ENCODE results near the gene FGFR4.

FGFR4 gene

GRCh38 chr5:177103523-177104253 lies 17.0 kb downstream of the FGFR4 start:
- DNase-seq (ENCODE audit: low read depth): no peak

DNA sequence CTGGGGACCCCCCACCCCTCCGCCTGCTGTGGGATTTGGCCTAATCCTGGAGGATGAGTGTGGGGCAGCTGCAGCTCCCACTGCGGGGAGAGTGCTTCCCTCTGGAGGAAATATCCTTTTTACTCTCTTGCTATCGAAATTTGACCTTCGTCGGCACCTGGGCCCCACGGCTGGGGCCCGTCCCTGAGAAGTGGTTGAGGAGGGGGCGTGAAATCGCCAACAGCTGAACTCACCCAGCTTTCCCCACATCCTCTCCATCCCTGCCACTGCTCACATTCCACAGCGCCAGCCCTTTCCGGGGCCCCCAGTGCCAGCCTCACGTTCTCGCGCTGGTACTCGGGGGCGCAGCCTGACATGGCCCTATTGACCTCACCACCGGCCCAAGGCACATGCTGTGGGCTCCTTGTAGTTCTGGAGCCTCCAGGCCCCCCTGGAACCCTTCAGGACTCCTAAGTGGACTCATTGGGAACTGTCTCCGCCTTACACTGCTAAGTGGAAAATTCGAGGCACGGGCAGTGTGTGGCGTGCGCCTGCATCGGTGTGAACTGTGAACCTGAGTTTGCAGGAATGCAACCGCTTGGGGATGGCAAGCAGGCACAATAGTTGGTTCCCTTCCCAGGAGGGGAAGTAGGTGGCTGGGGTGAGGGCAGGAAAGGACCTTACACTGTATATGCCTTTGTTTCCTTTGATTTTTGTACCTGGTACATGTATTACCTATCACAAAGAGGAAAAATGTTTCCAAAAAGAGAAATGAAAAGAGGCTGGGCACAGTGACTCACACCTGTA lies 19.2 kb downstream of the FGFR4 start:
- no peak for DNase-seq (ENCODE audit: low read depth)

DNA sequence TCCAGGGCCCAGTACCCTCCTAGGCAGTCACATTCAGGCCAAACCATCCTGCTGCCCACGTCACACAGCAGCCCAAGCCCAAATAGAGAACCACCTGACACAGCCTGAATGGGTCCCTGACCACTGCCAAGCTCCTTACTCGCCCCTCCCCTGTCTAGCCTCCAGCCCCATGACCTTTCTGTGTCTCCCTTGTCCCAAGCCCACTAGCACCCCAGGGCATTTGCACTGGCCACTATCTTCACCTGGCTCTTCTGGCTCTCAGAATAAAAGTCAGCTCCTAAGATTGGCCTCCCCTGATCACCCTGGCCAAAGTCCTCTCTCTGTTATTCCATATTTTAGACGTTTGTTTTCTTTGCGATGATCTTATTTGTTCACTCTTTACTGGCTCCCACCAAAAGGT lies 20.4 kb downstream of the FGFR4 start:
- DNase-seq (ENCODE audit: low read depth): no peak

DNA sequence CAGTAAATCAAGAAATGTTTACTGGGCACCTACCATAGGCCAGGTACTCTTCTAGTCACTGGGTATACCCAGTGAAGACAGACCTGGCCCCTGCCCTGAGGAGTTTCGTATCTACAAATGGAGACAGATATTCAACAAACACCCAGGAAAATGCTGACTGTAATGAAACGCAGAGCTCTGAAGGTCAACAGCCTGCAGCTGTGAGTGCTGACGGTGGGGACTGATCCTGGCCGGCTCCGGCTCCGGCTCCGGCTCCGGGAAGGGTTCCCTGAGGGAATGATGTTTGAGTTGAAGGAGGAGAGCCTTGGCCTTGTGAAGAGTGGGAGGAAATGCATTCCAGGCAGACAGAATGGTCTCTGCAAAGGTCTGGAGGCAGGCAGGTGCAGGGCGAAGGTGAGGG lies 23.1 kb downstream of the FGFR4 start:
- no peak for DNase-seq (ENCODE audit: low read depth)

GRCh38 chr5:177111720-177112394 lies 25.1 kb downstream of the FGFR4 start:
- DNase-seq (ENCODE audit: low read depth): peak; percentile 37

GRCh38 chr5:177112589-177113220 lies 26.0 kb downstream of the FGFR4 start:
- DNase-seq (ENCODE audit: low read depth): no peak

- DNase-seq (ENCODE audit: low read depth): peak; percentile 57
Observed at GRCh38 chr5:177113566-177114424, 27.1 kb downstream of the FGFR4 start.

DNA sequence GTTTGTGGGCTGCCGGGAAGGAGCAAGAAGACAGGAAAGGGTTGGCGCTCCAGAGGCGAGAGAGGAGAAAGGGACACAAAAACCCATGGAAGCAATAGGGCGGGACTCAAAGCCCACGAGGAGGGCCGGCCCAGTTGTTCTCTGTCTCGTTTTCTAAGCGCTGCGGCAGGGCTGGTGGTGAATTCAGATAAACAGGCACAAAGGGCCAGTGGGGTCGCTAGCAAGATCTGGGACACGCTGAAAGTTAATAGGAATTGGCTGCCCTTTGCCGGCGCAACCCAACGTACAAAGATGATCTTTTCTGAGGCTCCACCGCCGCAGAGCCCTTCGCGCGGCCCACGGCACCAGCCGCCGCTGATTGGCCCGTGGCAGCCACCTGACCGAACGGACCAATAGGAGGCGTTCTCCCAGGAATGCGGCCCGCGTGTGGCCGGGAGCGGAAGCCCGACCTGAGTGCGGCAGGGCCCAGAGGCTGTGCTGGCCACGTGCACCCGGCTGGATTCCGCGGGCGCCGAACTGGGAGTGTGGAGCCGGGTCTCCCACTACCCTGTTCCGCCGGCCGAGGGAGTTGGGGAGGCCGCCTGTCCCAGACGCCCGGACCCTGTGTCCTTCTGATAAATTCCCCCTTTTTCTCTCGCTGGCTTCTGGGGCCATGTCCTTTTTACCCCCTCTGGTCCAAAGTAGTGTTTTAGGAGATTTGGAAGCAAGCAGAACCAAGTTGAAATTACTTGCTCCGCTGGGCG lies 30.1 kb downstream of the FGFR4 start:
- DNase-seq (ENCODE audit: low read depth): peak; percentile 80

DNA sequence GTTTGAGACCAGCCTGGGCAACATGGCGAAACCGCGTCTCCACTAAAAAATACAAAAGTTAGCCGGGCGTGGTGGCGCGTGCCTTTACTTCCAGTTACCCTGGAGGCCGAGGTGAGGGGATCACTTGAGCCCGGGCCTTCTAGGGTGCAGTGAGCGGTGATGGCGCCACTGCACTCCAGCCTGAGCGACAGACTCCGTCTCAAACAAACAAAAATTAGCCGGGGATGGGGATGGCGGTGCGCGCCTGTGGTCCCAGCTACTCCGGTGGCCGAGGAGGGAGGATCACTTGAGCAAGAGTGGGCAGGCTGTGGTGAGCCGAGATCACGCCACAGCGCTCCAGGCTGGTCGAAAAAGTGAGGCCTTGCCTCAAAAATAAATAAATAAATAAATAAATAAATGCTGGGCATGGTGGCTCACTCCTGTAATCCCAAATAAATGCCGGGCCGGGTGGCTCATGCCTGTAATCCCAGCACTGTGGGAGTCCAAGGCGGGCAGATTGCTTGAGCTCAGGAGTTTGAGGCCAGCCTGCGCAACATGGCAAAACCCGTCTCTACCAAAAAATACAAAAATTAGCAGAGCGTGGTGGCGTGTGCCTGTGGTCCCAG lies 30.8 kb downstream of the FGFR4 start:
- no peak for DNase-seq (ENCODE audit: low read depth)

DNA sequence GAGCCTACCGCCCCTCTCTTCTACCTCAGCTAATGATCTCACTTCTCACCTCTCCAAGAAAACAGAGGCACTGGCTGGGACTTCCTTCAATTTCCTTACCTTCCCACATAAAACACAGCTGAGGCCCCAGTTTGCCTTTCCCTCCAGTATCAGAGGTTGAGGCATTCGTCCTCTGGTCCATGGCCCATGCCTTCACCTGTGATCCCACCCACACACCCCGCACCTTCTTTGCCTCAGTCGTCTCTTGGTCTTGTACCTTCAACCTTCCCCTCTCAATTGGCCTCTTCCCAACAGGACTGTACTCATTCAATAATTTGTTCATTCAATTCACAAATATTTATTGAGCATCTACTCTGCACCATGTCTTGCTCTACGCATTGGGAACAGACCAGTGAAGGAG lies 35.9 kb downstream of the FGFR4 start:
- DNase-seq (ENCODE audit: low read depth): no peak

DNA sequence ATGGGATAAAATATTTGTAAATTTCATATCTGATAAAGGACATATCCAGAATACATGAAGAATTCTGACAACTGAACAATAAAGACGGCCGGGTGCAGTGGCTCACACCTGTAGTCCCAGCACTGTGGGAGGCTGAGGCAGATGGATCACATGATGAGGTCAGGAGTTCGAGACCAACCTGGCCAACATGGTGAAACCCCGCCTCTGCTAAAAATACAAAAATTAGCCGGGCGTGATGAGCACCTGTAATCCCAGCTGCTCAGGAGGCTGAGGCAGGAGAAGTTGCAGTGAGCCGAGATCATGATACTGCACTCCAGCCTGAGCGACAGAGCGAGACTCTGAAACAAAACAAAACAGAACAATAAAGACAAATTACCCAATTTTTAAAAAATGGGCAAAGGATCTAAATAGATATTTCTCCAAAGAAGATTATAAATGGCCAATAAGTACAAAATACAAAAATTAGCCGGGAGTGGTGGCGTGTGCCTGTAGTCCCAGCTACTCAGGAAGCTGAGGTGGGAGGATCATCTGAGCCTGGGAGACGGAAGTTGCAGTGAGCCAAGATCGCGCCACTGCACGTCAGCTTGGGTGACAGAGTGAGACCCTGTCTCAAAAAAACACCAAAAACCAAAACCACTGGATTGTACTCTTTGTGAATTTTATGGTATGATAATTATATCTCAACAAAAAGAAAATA lies 37.2 kb downstream of the FGFR4 start:
- DNase-seq (ENCODE audit: low read depth): no peak

DNA sequence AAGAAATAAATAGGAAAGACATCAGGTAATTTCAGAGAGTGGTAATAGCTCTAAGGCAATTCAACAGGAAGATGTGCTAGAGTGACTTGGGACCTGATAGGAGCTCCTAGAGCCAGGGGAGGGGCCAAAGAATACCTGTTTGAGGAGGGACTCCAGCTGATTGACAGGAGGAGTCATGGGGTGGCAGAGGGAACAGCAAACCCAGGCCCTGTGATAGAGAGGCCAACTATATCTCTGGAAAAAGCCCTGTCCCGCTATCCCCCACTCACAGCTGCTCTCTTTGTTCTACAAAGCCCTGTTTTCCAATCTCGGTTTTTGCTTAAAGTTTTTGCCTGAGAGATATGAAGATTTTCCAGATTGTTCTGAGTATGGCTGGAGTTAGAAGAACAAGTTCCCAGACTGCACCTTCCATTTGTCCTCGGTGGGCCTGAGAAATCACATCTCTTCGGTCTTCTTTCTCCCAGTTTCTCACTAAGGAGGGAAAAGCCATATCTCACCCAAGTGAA lies 37.8 kb downstream of the FGFR4 start:
- DNase-seq (ENCODE audit: low read depth): no peak

GRCh38 chr5:177126771-177127170 lies 40.1 kb downstream of the FGFR4 start:
- no peak for DNase-seq (ENCODE audit: low read depth)

DNA sequence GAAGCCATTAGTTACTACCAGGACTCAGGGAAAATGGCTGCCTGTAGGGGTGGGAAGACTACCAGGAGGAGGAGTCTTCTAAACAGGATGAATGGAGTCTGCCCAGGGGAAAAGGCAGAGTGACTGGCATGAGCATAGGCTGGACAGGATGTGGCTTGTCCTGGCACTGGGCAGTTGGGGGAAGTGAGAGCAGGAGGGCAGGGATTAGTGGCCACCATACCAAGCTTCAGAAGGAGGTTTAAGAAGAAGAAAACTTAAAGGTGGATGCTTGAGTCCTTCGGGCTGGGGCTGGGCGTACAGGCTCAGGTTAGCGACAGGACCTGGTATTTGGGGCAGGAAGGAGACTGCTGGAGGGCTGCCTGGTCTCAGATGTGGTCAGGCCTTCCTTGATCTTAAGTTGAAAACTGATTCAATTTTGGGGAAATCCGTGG lies 41.9 kb downstream of the FGFR4 start:
- DNase-seq (ENCODE audit: low read depth): no peak

- DNase-seq (ENCODE audit: low read depth): no peak
Observed at GRCh38 chr5:177130211-177131018, 43.7 kb downstream of the FGFR4 start.

GRCh38 chr5:177131019-177131320 lies 44.3 kb downstream of the FGFR4 start:
- no peak for DNase-seq (ENCODE audit: low read depth)

DNA sequence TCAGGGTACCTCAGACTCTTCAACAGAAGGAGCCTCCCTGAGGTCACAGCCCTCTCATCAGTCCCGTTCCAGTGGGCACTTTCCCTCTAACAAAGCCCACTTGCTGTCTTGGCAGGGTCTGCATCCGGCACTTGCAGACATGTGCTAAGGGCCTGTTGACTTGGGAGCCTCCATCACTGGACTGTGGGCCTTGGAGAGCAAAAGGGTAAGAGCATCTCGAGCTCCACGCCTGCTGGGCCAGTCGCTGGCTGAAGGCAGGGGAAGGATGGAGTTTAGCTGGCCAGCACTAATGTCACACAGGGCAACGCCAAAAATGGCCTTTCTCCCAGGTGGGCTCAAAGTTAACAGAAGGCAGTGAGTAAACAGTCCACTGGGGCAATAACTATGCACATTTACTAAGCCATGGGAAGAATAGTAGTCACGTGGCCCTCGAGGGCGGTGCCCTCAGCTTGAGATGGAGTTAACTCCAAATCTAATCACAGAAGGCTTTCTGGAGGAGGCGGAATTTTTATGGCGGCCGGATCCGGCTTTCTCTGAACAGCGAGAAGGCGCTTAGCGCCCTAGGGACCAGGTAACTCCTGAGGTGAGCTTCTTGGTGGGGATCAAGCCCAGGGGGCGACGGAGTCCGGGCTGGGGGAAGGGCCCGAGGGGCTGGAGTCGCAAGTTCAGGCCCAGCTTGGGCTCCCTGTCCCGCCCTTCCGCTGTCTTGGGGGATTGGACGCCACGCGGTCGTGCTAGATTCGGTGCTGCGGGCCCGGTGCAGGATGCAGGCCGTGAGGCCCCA lies 44.8 kb downstream of the FGFR4 start:
- no peak for DNase-seq (ENCODE audit: low read depth)
